HG02588 (cell line): Measurements from ENCODE around the gene BRICD5.
"Not testable (repeated sequence)": the region's sequence is repeated elsewhere in the genome, so short reads cannot be mapped to it uniquely, and the experiment has no call there.

Source experiments
- ATAC-seq: cut with Tn5 transposase; IDR thresholded peaks from one replicate; pipeline ENCODE4 v1.9.1; 2021; ENCODE audit warnings: mild to moderate bottlenecking, moderate library complexity; ENCODE audit not compliant: unreplicated experiment

BRICD5 gene

GRCh38 chr16:2210386-2211365 lies at the start of gene BRICD5:
TSS of gene BRICD5 (minus strand) at chr16:2210863. CDS start at chr16:2210833, 30 bp downstream.
- ATAC-seq = no peak

GRCh38 chr16:2260250-2260649 lies 49.6 kb upstream of the BRICD5 start:
- ATAC-seq = no peak

- not testable (repeated sequence) for ATAC-seq
These were observed 47.9 kb upstream of the BRICD5 start for GRCh38 chr16:2258530-2258929.

- ATAC-seq = no peak
These were observed 47.1 kb upstream of the BRICD5 start for GRCh38 chr16:2257726-2258125.

GRCh38 chr16:2256531-2257140 lies 46.0 kb upstream of the BRICD5 start:
- no peak for ATAC-seq

GRCh38 chr16:2253293-2253692 lies 42.6 kb upstream of the BRICD5 start:
- no peak for ATAC-seq

GRCh38 chr16:2252806-2253148 lies 42.1 kb upstream of the BRICD5 start:
- no peak for ATAC-seq

GRCh38 chr16:2251296-2252111 lies 40.8 kb upstream of the BRICD5 start, which contains the start of gene ECI1:
TSS of gene ECI1 (minus strand) at chr16:2251587. CDS start at chr16:2251566, 21 bp downstream.
- ATAC-seq = peak; percentile 87

- ATAC-seq = no peak
These were observed 40.1 kb upstream of the BRICD5 start for GRCh38 chr16:2250652-2251295.

- no peak for ATAC-seq
These were observed 35.7 kb upstream of the BRICD5 start for GRCh38 chr16:2246301-2246885.

GRCh38 chr16:2244926-2245795 lies 34.5 kb upstream of the BRICD5 start:
- ATAC-seq = no peak

- no peak for ATAC-seq
These were observed 33.6 kb upstream of the BRICD5 start for GRCh38 chr16:2244301-2244700.

- no peak for ATAC-seq
These were observed 33.1 kb upstream of the BRICD5 start for GRCh38 chr16:2243781-2244180.

GRCh38 chr16:2243031-2243528 lies 32.4 kb upstream of the BRICD5 start:
- no peak for ATAC-seq

GRCh38 chr16:2242598-2242997 lies 31.9 kb upstream of the BRICD5 start:
- ATAC-seq = no peak

GRCh38 chr16:2240331-2240730 lies 29.7 kb upstream of the BRICD5 start:
- ATAC-seq = not testable (repeated sequence)

GRCh38 chr16:2238838-2239675 lies 28.4 kb upstream of the BRICD5 start:
- no peak for ATAC-seq

- ATAC-seq = no peak
These were observed 27.6 kb upstream of the BRICD5 start for GRCh38 chr16:2238150-2238837.
